ENCODE data around the gene PRSS21. TPM values are rescaled to one million over a fixed set of nuclear protein-coding genes. Genes with fewer than 3 reads are reported as not detected.
A peak's percentile ranks its signal among the peaks of the same experiment; 100 is the strongest.

Gene PRSS21
- total RNA-seq (1 to 10 TPM in 1 of 2 donors, not detected in 1; 1.6 TPM), total RNA-seq (1.1 to 1.5 reads per million in 2 donors)

GRCh38 chr16:2816751-2817339, at the start of gene PRSS21:
PRSS21 (plus strand) TSS chr16:2817237; CDS start chr16:2817269, 32 bp downstream.
- Mint-ChIP-seq H3K36me3 (ENCODE audit: low read depth) (no peaks in the 10 kb centered on the region), H3K27ac (no peak within 1 kb of the TSS), H3K4me3 (no peak within 1 kb of the TSS), H3K4me1 (no peaks in the 10 kb centered on the region), H3K27me3 (peaks cover 5% of the 10 kb centered on the region)
- H3K9me3 ChIP-seq (ENCODE audit: control insufficient read depth, low read length, poor library complexity, severe bottlenecking), result no peaks in the 10 kb centered on the region
- peak in 1 of 3 donors; percentile 26 for DNase-seq
- peak; percentile 52 for ATAC-seq

- peak overlapping the region; percentile 89 for H3K27ac Mint-ChIP-seq
- H3K9me3 ChIP-seq (ENCODE audit: control insufficient read depth, low read length, poor library complexity, severe bottlenecking), result no peaks in the 10 kb centered on the region
- no peaks in the 10 kb centered on the region for H3K27me3 Mint-ChIP-seq
- ATAC-seq (no peak), DNase-seq (no peak)
- peaks cover 14% of the 10 kb centered on the region for H3K36me3 Mint-ChIP-seq (ENCODE audit: low read depth)
- H3K4me3 Mint-ChIP-seq, result peak overlapping the region; percentile 58
- H3K4me1 Mint-ChIP-seq, result peaks cover 42% of the 10 kb centered on the region
Measured at GRCh38 chr16:2767891-2768290, 49.1 kb upstream of the PRSS21 start.

- Mint-ChIP-seq H3K4me1 (peaks cover 41% of the 10 kb centered on the region), H3K27ac (peak overlapping the region; percentile 89), H3K36me3 (ENCODE audit: low read depth) (peaks cover 9% of the 10 kb centered on the region), H3K4me3 (peak overlapping the region; percentile 71), H3K27me3 (no peaks in the 10 kb centered on the region)
- no peaks in the 10 kb centered on the region for H3K9me3 ChIP-seq (ENCODE audit: control insufficient read depth, low read length, poor library complexity, severe bottlenecking)
- DNase-seq (no peak), ATAC-seq (no peak)
Measured at GRCh38 chr16:2768403-2769089, 48.5 kb upstream of the PRSS21 start.

GRCh38 chr16:2769100-2769529, 47.9 kb upstream of the PRSS21 start:
- Mint-ChIP-seq H3K4me3 (peak overlapping the region; percentile 71), H3K27me3 (no peaks in the 10 kb centered on the region), H3K27ac (peak overlapping the region; percentile 89), H3K4me1 (peaks cover 41% of the 10 kb centered on the region), H3K36me3 (ENCODE audit: low read depth) (peaks cover 7% of the 10 kb centered on the region)
- no peaks in the 10 kb centered on the region for H3K9me3 ChIP-seq (ENCODE audit: control insufficient read depth, low read length, poor library complexity, severe bottlenecking)
- ATAC-seq (no peak), DNase-seq (no peak)

- DNase-seq, result no peak
- peaks cover 43% of the 10 kb centered on the region for H3K4me1 Mint-ChIP-seq
- ATAC-seq, result no peak
- no peaks in the 10 kb centered on the region for H3K27me3 Mint-ChIP-seq
- H3K27ac Mint-ChIP-seq, result peak overlapping the region; percentile 89
- no peaks in the 10 kb centered on the region for H3K9me3 ChIP-seq (ENCODE audit: control insufficient read depth, low read length, poor library complexity, severe bottlenecking)
- H3K36me3 Mint-ChIP-seq (ENCODE audit: low read depth), result peaks cover 7% of the 10 kb centered on the region
- H3K4me3 Mint-ChIP-seq, result peak overlapping the region; percentile 71
Measured at GRCh38 chr16:2769675-2770056, 47.4 kb upstream of the PRSS21 start.

- H3K4me3 Mint-ChIP-seq, result peak overlapping the region; percentile 71
- peaks cover 7% of the 10 kb centered on the region for H3K36me3 Mint-ChIP-seq (ENCODE audit: low read depth)
- peak; percentile 35 for ATAC-seq
- peaks cover 43% of the 10 kb centered on the region for H3K4me1 Mint-ChIP-seq
- H3K27ac Mint-ChIP-seq, result peak overlapping the region; percentile 89
- no peaks in the 10 kb centered on the region for H3K27me3 Mint-ChIP-seq
- DNase-seq, result no peak
- H3K9me3 ChIP-seq (ENCODE audit: control insufficient read depth, low read length, poor library complexity, severe bottlenecking), result no peaks in the 10 kb centered on the region
Measured at GRCh38 chr16:2770057-2770951, 46.7 kb upstream of the PRSS21 start.

GRCh38 chr16:2771496-2772402, 45.3 kb upstream of the PRSS21 start:
- ATAC-seq (no peak), DNase-seq (no peak)
- no peaks in the 10 kb centered on the region for H3K9me3 ChIP-seq (ENCODE audit: control insufficient read depth, low read length, poor library complexity, severe bottlenecking)
- H3K4me3 Mint-ChIP-seq, result peak overlapping the region; percentile 45
- H3K36me3 Mint-ChIP-seq (ENCODE audit: low read depth), result peaks cover 7% of the 10 kb centered on the region
- peak overlapping the region; percentile 89 for H3K27ac Mint-ChIP-seq
- peaks cover 41% of the 10 kb centered on the region for H3K4me1 Mint-ChIP-seq
- no peaks in the 10 kb centered on the region for H3K27me3 Mint-ChIP-seq

GRCh38 chr16:2773188-2773968, 43.7 kb upstream of the PRSS21 start:
- H3K9me3 ChIP-seq (ENCODE audit: control insufficient read depth, low read length, poor library complexity, severe bottlenecking), result no peaks in the 10 kb centered on the region
- Mint-ChIP-seq H3K36me3 (ENCODE audit: low read depth) (peaks cover 3% of the 10 kb centered on the region), H3K4me1 (peaks cover 43% of the 10 kb centered on the region), H3K27me3 (no peaks in the 10 kb centered on the region), H3K27ac (peak overlapping the region; percentile 67), H3K4me3 (peak overlapping the region; percentile 15)
- no peak for ATAC-seq
- DNase-seq, result no peak

- no peaks in the 10 kb centered on the region for H3K9me3 ChIP-seq (ENCODE audit: control insufficient read depth, low read length, poor library complexity, severe bottlenecking)
- no peaks in the 10 kb centered on the region for H3K27me3 Mint-ChIP-seq
- H3K36me3 Mint-ChIP-seq (ENCODE audit: low read depth), result peaks cover 3% of the 10 kb centered on the region
- no peak for DNase-seq
- H3K27ac Mint-ChIP-seq, result peak overlapping the region; percentile 67
- no peak for ATAC-seq
- peaks cover 41% of the 10 kb centered on the region for H3K4me1 Mint-ChIP-seq
- no peak overlapping the region for H3K4me3 Mint-ChIP-seq
Measured at GRCh38 chr16:2774161-2774891, 42.7 kb upstream of the PRSS21 start.

- H3K4me1 Mint-ChIP-seq, result peaks cover 36% of the 10 kb centered on the region
Measured at GRCh38 chr16:2775131-2775716, 41.8 kb upstream of the PRSS21 start.

GRCh38 chr16:2775765-2776499, 41.1 kb upstream of the PRSS21 start:
- peak overlapping the region; percentile 93 for H3K4me3 Mint-ChIP-seq
- peak overlapping the region; percentile 89 for H3K27ac Mint-ChIP-seq
- no peak for DNase-seq
- H3K36me3 Mint-ChIP-seq (ENCODE audit: low read depth), result peaks cover 3% of the 10 kb centered on the region
- ATAC-seq, result no peak
- H3K27me3 Mint-ChIP-seq, result no peaks in the 10 kb centered on the region
- no peaks in the 10 kb centered on the region for H3K9me3 ChIP-seq (ENCODE audit: control insufficient read depth, low read length, poor library complexity, severe bottlenecking)
- peaks cover 33% of the 10 kb centered on the region for H3K4me1 Mint-ChIP-seq

More at GRCh38 chr16:2775131-2775716, 41.8 kb upstream of the PRSS21 start:
- peak overlapping the region; percentile 89 for H3K27ac Mint-ChIP-seq
- peaks cover 3% of the 10 kb centered on the region for H3K36me3 Mint-ChIP-seq (ENCODE audit: low read depth)
- no peaks in the 10 kb centered on the region for H3K9me3 ChIP-seq (ENCODE audit: control insufficient read depth, low read length, poor library complexity, severe bottlenecking)
- ATAC-seq, result no peak
- H3K27me3 Mint-ChIP-seq, result no peaks in the 10 kb centered on the region
- H3K4me3 Mint-ChIP-seq, result no peak overlapping the region
- no peak for DNase-seq

Measured in T-helper 17 cell (primary cell).